HCT116 (cell line): ENCODE results near the gene STXBP5. TPM values are rescaled to one million over a fixed set of nuclear protein-coding genes. Genes with fewer than 3 reads are reported as not detected.

ENCODE experiments used
- ATAC-seq: fragments of 200-7000 bp; cut with Tn5 transposase; 2 replicates; pipeline ENCODE4 v1.9.1; 2020; ENCODE audit warnings: mild to moderate bottlenecking, moderate library complexity
- BruUV-seq: library from RNA; stranded (reverse); fragments of 400-500 nt; replicated peaks from 2 replicates; lab custom pipeline; 2021; lab: Mats Ljungman, UMichigan
- CTCF ChIA-PET: fragments of 300-600 bp; sonication (Branson Sonifier 250); formaldehyde crosslinking; loops from one replicate; lab custom pipeline; 2021; ENCODE audit warnings: antibody characterized with exemption; lab: Charles Lee
- POLR2A ChIA-PET: fragments of 300-600, 350-600 bp; sonication (Branson Sonifier 250); formaldehyde crosslinking; loops from one replicate; lab custom pipeline; 2021; ENCODE audit warnings: antibody characterized with exemption; lab: Charles Lee
- RAD21 ChIA-PET, 2 experiments: fragments of 300-600 bp; sonication (Branson Sonifier 250); formaldehyde crosslinking; loops; one replicate each; lab custom pipeline; 2023; ENCODE audit warnings: low total read pairs in 2 of 2; ENCODE audit not compliant: uncharacterized antibody in 2 of 2, unreplicated experiment in 2 of 2, low non-redundant PET in 1 of 2; lab: Charles Lee
- DNase-seq: peaks from one replicate; pipeline ENCODE4 v3.0.0-alpha.2; 2010; ENCODE audit warnings: low read depth, low spot score
- H2AFZ ChIP-seq: fragments of 200-600 bp; shearing (Covaris generic), sonication (generic); 2 replicates; pipeline ENCODE4 v1.6.1; 2017; ENCODE audit warnings: low read depth, mixed run types, mixed read lengths, antibody characterized with exemption, low read length; ENCODE audit not compliant: poor library complexity, severe bottlenecking
- H3K27ac ChIP-seq: 2 replicates; pipeline ENCODE4 v1.5.1; 2012; ENCODE audit warnings: low read depth, low read length
- H3K27me3 ChIP-seq: fragments of 200-600 bp; sonication (generic); 2 replicates; pipeline ENCODE4 v1.6.1; 2016; ENCODE audit warnings: mixed run types, low read length, mixed read lengths; ENCODE audit not compliant: insufficient read depth
- H3K36me3 ChIP-seq, 2 experiments: fragments of 200-500 bp in 1 of 2; fragments of 200-600 bp in 1 of 2; sonication (Bioruptor generic) in 1 of 2; sonication (generic) in 1 of 2; 2 replicates each; pipeline versions ENCODE4 v1.5.1 to v1.6.1; 2014 to 2016; ENCODE audit warnings: low read length in 2 of 2, inconsistent platforms in 1 of 2, mixed read lengths in 1 of 2, mixed run types in 1 of 2; ENCODE audit not compliant: insufficient read depth in 2 of 2, control insufficient read depth in 1 of 2
- H3K4me1 ChIP-seq, 2 experiments: fragments of 200-600 bp in 1 of 2; sonication (generic) in 1 of 2; 2 replicates each; pipeline versions ENCODE4 v1.5.1 to v1.6.1; 2012 to 2017; ENCODE audit warnings: low read length in 2 of 2, inconsistent platforms in 1 of 2, mild to moderate bottlenecking in 1 of 2, mixed read lengths in 1 of 2, mixed run types in 1 of 2, moderate library complexity in 1 of 2; ENCODE audit not compliant: insufficient read depth in 2 of 2, control insufficient read depth in 1 of 2
- H3K4me2 ChIP-seq: fragments of 200-600 bp; sonication (generic); 2 replicates; pipeline ENCODE4 v1.6.1; 2017; ENCODE audit warnings: mixed run types, low read length, mixed read lengths
- H3K4me3 ChIP-seq, 2 experiments: fragments of 200-600 bp in 1 of 2; sonication (generic) in 1 of 2; replicated peaks in 1 of 2; 2 replicates each; pipeline ENCODE4 v1.5.1; 2011 to 2016; ENCODE audit warnings: low read length in 2 of 2, control low read depth in 1 of 2, low read depth in 1 of 2, mild to moderate bottlenecking in 1 of 2, mixed read lengths in 1 of 2, mixed run types in 1 of 2
- H3K79me2 ChIP-seq: fragments of 200-600 bp; sonication (generic); 2 replicates; pipeline ENCODE4 v1.6.1; 2017; ENCODE audit warnings: mild to moderate bottlenecking, mixed run types, low read length, moderate library complexity, mixed read lengths; ENCODE audit not compliant: insufficient read depth
- H3K9ac ChIP-seq: fragments of 200-600 bp; sonication (generic); 2 replicates; pipeline ENCODE4 v1.6.1; 2016; ENCODE audit warnings: low read length, mixed read lengths
- H3K9me2 ChIP-seq: fragments of 200-600 bp; sonication (generic), shearing (Covaris generic); 2 replicates; pipeline ENCODE4 v1.6.1; 2017; ENCODE audit warnings: mixed run types, mild to moderate bottlenecking, moderate library complexity; ENCODE audit not compliant: insufficient read depth
- H3K9me3 ChIP-seq, 2 experiments: fragments of 200-500 bp in 1 of 2; fragments of 200-600 bp in 1 of 2; sonication (Bioruptor generic) in 1 of 2; sonication (generic) in 1 of 2; 2 replicates each; pipeline ENCODE4 v1.6.1; 2014 to 2017; ENCODE audit warnings: low read length in 2 of 2, mixed read lengths in 2 of 2, inconsistent platforms in 1 of 2, low read depth in 1 of 2, mild to moderate bottlenecking in 1 of 2, mixed run types in 1 of 2, moderate library complexity in 1 of 2; ENCODE audit not compliant: control insufficient read depth in 1 of 2, insufficient read depth in 1 of 2
- H4K20me1 ChIP-seq: fragments of 200-600 bp; sonication (generic), shearing (Covaris generic); 2 replicates; pipeline ENCODE4 v1.6.1; 2017; ENCODE audit warnings: mixed run types, mild to moderate bottlenecking, moderate library complexity; ENCODE audit not compliant: insufficient read depth
- ATF3 ChIP-seq: IDR thresholded peaks from 2 replicates; pipeline ENCODE4 v1.6.1; 2012
- CBX3 ChIP-seq: IDR thresholded peaks from 2 replicates; pipeline ENCODE4 v1.6.1; 2012; ENCODE audit warnings: low read depth
- CEBPB ChIP-seq: IDR thresholded peaks from 2 replicates; pipeline ENCODE4 v1.6.1; 2012; ENCODE audit warnings: low read depth
- ELF1 ChIP-seq: IDR thresholded peaks from 2 replicates; pipeline ENCODE4 v1.6.1; 2012; ENCODE audit warnings: low read depth, borderline replicate concordance
- EZH2 ChIP-seq: fragments of 200-600 bp; sonication (generic); IDR thresholded peaks from 2 replicates; pipeline ENCODE4 v1.6.1; 2017; ENCODE audit warnings: antibody characterized with exemption, mixed run types
- JUND ChIP-seq: IDR thresholded peaks from 2 replicates; pipeline ENCODE4 v1.6.1; 2012
- MAX ChIP-seq: IDR thresholded peaks from 2 replicates; pipeline ENCODE4 v1.6.1; 2012
- POLR2A ChIP-seq: IDR thresholded peaks from 2 replicates; pipeline ENCODE4 v1.7.0; 2011; ENCODE audit warnings: borderline replicate concordance; ENCODE audit not compliant: insufficient read depth, insufficient read length; ENCODE audit errors: extremely low read depth
- POLR2AphosphoS5 ChIP-seq: IDR thresholded peaks from 2 replicates; pipeline ENCODE4 v1.6.1; 2011; ENCODE audit warnings: mild to moderate bottlenecking, low read depth, low read length, moderate library complexity
- SIN3A ChIP-seq: IDR thresholded peaks from 2 replicates; pipeline ENCODE4 v1.6.1; 2012; ENCODE audit warnings: low read depth
- SRF ChIP-seq: IDR thresholded peaks from 2 replicates; pipeline ENCODE4 v1.6.1; 2012; ENCODE audit warnings: low read depth
- YY1 ChIP-seq: IDR thresholded peaks from 2 replicates; pipeline ENCODE4 v1.6.1; 2011; ENCODE audit warnings: low read length, low read depth, moderate library complexity, mild to moderate bottlenecking; ENCODE audit not compliant: insufficient replicate concordance; ENCODE audit errors: extremely low read depth
- ZBTB33 ChIP-seq: IDR thresholded peaks from 2 replicates; pipeline ENCODE4 v1.6.1; 2011; ENCODE audit warnings: mild to moderate bottlenecking, low read length, moderate library complexity; ENCODE audit not compliant: insufficient replicate concordance; ENCODE audit errors: extremely low read depth
- ZFX ChIP-seq: fragments of 450-650 bp; IDR thresholded peaks from 2 replicates; pipeline ENCODE4 v1.6.1; 2017
- ZNF274 ChIP-seq: fragments of 200-500 bp; sonication (Bioruptor generic); IDR thresholded peaks from 2 replicates; pipeline ENCODE4 v1.6.1; 2014; ENCODE audit warnings: mild to moderate bottlenecking, low read depth, low read length, inconsistent platforms
- intact Hi-C: fragments of 100-400 bp; cut with micrococcal nuclease; formaldehyde crosslinking; loops from 2 replicates; pipeline ENCODE4 v1.10.0; 2022
- total RNA-seq: library from RNA; stranded (reverse); gene quantifications from one replicate; pipeline ENCODE4 v1.2.1, GENCODE V29; 2021; ENCODE audit not compliant: unreplicated experiment
- TF ChIP-seq, protein P1 (sequence below): IDR thresholded peaks from 2 replicates; pipeline ENCODE4 v1.6.1; 2012; ENCODE audit warnings: low read depth

STXBP5 gene
- total RNA-seq, 1 experiment from 2014 or later, result 12.6 TPM

- BruUV-seq, result no TSS peak
- Histone ChIP-seq H3K27me3 (no peaks in the 10 kb centered on the region), H2AFZ (no peak overlapping the region), H3K9me2 (no peaks in the 10 kb centered on the region), H3K36me3 (no peaks in the 10 kb centered on the region), H3K9me3 (no peaks in the 10 kb centered on the region), H3K79me2 (peaks cover 1% of the 10 kb centered on the region; the same call in 1 of the 2 replicates), H3K27ac (no peak overlapping the region)
- ChIA-PET RAD21 (no interaction called here), CTCF (no interaction called here)
- no peak for TF ChIP-seq SRF
- TF ChIP-seq CEBPB, result no peak
- no peak for TF ChIP-seq MAX
- TF ChIP-seq SIN3A, result no peak
- TF ChIP-seq ATF3, result no peak
- TF ChIP-seq YY1, result no peak
- no peak for TF ChIP-seq POLR2A
- TF ChIP-seq, all 23 proteins: peak for 0
- ATAC-seq (no peak), DNase-seq (no peak)
- no peak overlapping the region for H3K9ac ChIP-seq
- H3K4me3 ChIP-seq, result no peak overlapping the region
- no peak overlapping the region for H3K4me2 ChIP-seq
- no peaks in the 10 kb centered on the region for H3K4me1 ChIP-seq
- intact Hi-C loops, result no loop called here
- POLR2A ChIA-PET, result no interaction called here
- H4K20me1 ChIP-seq, result no peaks in the 10 kb centered on the region
These were observed 8.4 kb downstream of the STXBP5 start for GRCh38 chr6:147212622-147213021.

DNA sequence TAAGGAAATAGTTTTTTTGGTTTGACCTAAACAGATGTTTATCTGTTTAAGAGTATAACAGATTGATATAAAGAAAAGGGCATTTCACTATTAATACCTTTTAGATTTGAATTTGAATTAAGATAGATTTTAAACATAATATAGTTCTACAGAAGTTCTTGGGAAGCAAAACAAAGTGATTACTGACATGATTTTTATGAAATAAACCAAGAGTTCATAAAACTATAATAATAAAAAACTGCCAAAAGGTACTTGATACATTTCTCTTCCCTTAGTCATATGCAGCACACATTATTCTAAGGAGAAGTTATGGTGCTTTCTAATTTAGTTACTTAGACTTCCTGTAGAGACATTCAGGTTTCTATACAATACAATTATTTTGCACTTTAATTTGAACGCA lies 9.6 kb downstream of the STXBP5 start:
- Histone ChIP-seq H3K9ac (no peak overlapping the region), H3K27me3 (no peaks in the 10 kb centered on the region), H4K20me1 (no peaks in the 10 kb centered on the region), H2AFZ (no peak overlapping the region), H3K36me3 (no peaks in the 10 kb centered on the region), H3K9me3 (no peaks in the 10 kb centered on the region), H3K4me2 (no peak overlapping the region), H3K4me1 (no peaks in the 10 kb centered on the region), H3K79me2 (no peaks in the 10 kb centered on the region), H3K4me3 (no peak overlapping the region), H3K27ac (no peak overlapping the region), H3K9me2 (no peaks in the 10 kb centered on the region)
- intact Hi-C loops, result no loop called here
- ChIA-PET RAD21 (no interaction called here), CTCF (no interaction called here), POLR2A (no interaction called here)
- ATAC-seq (no peak), DNase-seq (no peak)
- no TSS peak for BruUV-seq
- TF ChIP-seq ZNF274, result no peak
- TF ChIP-seq ZBTB33, result no peak
- TF ChIP-seq YY1, result no peak
- no peak for TF ChIP-seq JUND
- no peak for TF ChIP-seq POLR2AphosphoS5
- no peak for TF ChIP-seq CEBPB
- TF ChIP-seq, protein P1, sequence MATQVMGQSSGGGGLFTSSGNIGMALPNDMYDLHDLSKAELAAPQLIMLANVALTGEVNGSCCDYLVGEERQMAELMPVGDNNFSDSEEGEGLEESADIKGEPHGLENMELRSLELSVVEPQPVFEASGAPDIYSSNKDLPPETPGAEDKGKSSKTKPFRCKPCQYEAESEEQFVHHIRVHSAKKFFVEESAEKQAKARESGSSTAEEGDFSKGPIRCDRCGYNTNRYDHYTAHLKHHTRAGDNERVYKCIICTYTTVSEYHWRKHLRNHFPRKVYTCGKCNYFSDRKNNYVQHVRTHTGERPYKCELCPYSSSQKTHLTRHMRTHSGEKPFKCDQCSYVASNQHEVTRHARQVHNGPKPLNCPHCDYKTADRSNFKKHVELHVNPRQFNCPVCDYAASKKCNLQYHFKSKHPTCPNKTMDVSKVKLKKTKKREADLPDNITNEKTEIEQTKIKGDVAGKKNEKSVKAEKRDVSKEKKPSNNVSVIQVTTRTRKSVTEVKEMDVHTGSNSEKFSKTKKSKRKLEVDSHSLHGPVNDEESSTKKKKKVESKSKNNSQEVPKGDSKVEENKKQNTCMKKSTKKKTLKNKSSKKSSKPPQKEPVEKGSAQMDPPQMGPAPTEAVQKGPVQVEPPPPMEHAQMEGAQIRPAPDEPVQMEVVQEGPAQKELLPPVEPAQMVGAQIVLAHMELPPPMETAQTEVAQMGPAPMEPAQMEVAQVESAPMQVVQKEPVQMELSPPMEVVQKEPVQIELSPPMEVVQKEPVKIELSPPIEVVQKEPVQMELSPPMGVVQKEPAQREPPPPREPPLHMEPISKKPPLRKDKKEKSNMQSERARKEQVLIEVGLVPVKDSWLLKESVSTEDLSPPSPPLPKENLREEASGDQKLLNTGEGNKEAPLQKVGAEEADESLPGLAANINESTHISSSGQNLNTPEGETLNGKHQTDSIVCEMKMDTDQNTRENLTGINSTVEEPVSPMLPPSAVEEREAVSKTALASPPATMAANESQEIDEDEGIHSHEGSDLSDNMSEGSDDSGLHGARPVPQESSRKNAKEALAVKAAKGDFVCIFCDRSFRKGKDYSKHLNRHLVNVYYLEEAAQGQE, result no peak
- TF ChIP-seq ZFX, result no peak
- TF ChIP-seq EZH2, result no peak
- no peak for TF ChIP-seq ELF1
- TF ChIP-seq MAX, result no peak
- no peak for TF ChIP-seq CBX3
- TF ChIP-seq SRF, result no peak
